Uterus (tissue), 2 donors: ENCODE data around the gene GEMIN2.

Experiments
- CTCF ChIP-seq, 4 experiments: fragments of 200-600 bp in 2 of 4; fragments of 450-650 bp in 2 of 4; sonication (generic) in 2 of 4; IDR thresholded peaks; one replicate each; pipeline ENCODE4 v1.5.1; 2016 to 2019; ENCODE audit warnings: antibody characterized with exemption in 4 of 4, mild to moderate bottlenecking in 2 of 4, moderate library complexity in 1 of 4
- POLR2A ChIP-seq, 2 donors: fragments of 450-650 bp; IDR thresholded peaks; one replicate each; pipeline ENCODE4 v1.6.1; 2016; ENCODE audit warnings: antibody characterized with exemption in 2 of 2, mild to moderate bottlenecking in 1 of 2, moderate library complexity in 1 of 2

- TF ChIP-seq CTCF (IDR thresholded peaks at IDR 0.05): no peak
- TF ChIP-seq POLR2A (IDR thresholded peaks at IDR 0.05): no peak
Observed at GRCh38 chr14:39140170-39140569, 26.0 kb downstream of the GEMIN2 start.
